GM19035 (cell line): ENCODE measurements around the gene UGT1A6.

Experiments used
- ATAC-seq: cut with Tn5 transposase; IDR thresholded peaks from one replicate; pipeline ENCODE4 v1.9.1; 2021; ENCODE audit not compliant: unreplicated experiment

Gene UGT1A6

GRCh38 chr2:233799087-233799665, 106.5 kb downstream of the UGT1A6 start:
- no peak for ATAC-seq

DNA sequence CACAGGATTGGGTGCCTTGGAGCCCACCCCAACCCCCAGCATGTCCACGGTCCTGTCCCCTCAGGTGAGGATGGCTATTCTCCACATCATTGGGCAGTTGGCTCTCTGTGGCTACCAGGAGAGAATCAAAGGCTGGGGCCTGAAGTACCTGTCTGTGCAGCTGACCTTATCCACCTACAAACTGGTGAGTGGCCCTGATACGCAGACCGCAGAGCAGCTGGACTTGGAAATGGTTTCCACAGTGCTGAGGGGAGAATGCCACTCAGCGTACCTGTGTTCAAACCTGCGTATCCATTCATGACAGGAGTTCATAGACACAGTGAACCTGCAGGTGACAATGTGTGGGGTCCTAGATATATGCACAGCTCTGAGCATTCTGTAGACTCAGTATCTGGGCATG, 107.0 kb downstream of the UGT1A6 start:
- no peak for ATAC-seq

DNA sequence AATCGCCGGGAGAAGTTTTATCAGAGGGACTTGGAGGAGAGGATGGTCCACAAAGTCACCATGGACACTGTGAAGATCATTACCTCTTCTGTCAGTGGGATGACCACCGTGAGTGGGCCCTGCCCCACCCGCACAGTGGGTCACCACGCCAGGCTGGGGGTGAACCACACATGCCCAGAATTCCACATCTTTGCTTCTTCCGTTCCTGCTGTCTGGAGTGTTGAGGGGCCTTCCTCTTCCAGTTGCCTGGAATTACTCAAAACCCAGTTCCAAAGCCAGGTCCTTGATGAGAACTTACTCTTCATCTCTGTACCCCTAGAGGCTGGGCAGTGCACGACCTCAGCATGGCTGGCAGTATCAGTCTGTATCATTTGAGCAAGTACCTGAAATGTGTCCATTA, 107.5 kb downstream of the UGT1A6 start:
- ATAC-seq: no peak

GRCh38 chr2:233801357-233802131, 108.9 kb downstream of the UGT1A6 start:
- no peak for ATAC-seq

DNA sequence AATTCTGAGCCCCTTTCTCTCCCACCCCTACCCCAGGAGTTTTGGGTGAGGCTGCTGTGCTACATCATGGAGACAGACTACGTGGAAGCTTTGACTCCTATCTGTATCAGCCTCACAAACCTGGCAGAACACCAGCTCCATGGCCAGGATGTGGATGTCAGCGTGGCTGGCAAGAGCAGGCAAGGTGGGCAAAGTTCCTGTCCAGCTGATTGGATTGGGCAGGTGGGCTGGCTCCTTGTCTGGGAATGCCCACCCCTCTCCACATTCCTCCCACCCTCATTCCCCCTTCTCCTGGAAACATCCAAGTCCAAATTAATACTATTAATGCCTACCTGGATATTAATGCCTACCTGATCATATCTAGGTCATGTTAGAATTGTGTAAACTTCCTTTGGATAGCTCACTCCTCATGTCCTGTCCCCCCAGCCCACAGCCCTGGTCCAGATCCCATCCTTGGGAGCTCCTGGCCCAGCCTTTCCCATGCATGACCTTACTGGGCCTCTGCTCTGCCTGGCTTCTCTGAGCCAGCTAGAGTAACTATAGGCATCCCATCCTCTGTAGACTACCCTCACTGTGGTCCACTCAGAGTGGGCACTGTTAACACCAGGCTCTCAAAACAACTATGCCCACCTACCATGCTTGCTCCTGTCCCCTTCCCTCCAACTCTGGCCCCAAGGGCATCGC, 109.6 kb downstream of the UGT1A6 start:
- ATAC-seq: no peak

- no peak for ATAC-seq
These were observed 110.7 kb downstream of the UGT1A6 start for GRCh38 chr2:233803292-233803911.

- ATAC-seq: no peak
These were observed 111.3 kb downstream of the UGT1A6 start for GRCh38 chr2:233803994-233804393.

GRCh38 chr2:233807215-233807865, 114.7 kb downstream of the UGT1A6 start:
- no peak for ATAC-seq

DNA sequence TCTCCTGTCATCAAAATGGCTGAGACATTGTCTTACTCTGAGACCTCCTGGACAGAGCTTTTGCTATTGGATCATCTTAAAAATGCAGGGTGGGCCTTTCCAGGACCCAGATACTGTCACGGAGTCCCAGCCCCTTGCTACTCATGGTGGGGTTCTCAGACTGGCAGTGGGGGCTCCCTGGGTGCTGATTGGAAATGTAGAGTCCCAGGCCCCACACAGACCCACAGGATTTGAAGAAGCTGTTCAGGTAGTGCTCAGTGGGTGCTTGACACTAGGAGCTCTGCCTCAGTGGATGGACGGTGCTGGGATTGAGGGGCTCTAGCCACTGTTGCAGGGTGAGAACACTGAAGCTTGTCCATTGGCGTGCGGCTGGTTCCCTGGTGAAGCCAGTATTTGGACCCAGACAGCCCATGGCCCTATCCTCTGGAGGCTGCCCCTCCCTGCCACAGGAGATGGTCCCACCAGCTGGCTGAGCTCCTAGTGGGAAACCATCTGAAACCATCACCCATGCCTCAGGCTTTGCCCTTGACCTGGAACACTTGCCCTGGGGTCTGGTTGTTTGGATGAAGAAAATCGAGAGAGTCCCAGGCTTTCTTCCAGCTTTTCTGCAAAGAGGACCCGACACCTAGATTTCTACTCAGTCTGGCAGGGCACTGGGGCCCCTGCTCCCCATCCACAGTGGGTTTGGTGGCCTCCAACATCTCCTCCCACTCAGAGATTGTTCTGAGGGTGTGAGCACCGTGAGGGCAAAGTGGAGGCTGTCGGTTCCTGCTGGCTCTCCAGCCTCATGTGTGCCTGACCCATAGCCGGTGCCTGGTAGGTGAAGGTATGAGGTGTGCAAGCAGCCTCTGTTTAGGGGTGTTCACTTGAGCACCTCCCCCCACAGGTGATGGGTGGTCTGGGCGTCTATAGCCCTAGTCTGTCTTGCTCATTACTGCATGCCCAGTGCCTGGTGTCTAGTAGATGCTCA, 115.6 kb downstream of the UGT1A6 start:
- ATAC-seq: no peak

GRCh38 chr2:233810385-233810784, 117.7 kb downstream of the UGT1A6 start:
- no peak for ATAC-seq

- no peak for ATAC-seq
These were observed 118.4 kb downstream of the UGT1A6 start for GRCh38 chr2:233811087-233811486.

GRCh38 chr2:233811732-233812131, 119.0 kb downstream of the UGT1A6 start:
- no peak for ATAC-seq

DNA sequence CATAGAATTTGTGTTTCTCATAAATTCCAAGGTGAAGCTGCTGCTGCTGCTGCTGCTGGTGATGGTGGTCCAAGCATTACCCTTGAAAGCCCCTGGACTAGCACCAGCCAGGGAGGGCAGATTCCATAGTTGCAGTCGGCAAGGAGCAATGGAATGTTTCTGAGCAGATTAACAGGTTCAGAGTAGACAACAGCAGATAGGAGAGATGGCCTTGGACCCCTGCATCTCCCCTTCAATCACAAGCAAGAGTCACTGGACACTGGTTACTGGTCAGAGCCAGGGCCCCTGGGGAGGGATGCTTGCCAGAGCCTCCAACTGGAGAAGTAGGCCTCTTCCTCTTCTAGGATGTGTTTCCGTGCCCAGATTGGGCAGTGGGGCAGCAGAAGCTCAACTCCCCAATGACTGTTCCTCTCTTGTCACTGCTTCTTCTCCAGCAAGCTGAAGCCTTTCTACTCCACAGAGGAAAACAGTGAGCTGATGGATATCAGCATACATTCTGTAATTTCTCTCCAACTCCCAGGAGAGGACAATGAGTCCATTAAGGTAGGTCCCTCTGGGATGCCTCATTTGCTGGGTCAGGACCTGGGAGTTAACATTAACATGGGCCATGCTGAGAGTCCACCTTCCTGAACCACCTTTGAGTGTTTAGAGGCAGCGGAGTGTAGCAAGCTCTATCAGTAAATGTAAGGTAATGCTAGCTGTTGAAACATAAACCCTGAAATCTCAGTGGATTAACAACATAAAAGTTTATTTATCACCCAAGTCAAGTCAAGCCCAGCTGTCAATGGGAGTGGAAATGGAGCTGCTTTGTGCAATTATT, 120.8 kb downstream of the UGT1A6 start:
- ATAC-seq: no peak

DNA sequence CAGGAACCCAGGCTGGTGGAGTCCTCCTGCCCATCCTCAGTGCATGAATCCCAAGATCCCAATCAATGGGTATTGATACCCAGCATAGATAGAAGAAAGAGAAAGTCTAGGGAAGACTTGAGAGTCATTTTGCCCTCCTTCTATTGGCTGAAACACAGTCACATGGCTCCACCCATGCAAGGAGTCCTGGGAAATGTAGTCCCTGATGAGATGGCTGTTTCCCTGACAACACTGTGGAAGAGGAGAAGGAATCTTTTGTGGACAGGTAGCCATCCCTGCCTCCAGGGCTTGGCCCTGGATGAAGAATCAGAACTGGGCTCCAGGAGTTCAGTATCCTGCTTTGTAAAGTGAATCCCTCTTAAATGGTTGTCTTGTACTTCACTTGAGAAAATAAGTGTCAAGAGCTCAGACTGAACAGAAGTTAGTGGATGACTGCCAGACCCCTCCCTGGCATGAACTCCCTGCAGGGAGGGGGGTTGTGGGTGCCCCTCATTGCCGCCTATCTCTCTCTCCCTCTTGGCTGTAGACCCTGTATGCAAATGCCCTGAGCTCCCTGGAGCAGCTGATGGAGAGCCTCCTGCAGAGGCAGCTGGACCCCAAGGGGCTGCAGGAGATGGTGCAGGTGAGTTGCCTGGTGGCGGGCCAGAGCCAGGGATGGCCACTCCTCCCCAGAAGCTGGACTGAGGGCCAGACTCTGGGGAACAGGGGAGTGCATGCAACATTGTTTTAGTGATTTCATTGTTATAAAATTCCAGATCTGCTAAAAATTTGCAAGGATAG, 121.6 kb downstream of the UGT1A6 start:
- no peak for ATAC-seq

- no peak for ATAC-seq
These were observed 123.2 kb downstream of the UGT1A6 start for GRCh38 chr2:233815861-233816260.

- no peak for ATAC-seq
These were observed 123.6 kb downstream of the UGT1A6 start for GRCh38 chr2:233816334-233816733.

DNA sequence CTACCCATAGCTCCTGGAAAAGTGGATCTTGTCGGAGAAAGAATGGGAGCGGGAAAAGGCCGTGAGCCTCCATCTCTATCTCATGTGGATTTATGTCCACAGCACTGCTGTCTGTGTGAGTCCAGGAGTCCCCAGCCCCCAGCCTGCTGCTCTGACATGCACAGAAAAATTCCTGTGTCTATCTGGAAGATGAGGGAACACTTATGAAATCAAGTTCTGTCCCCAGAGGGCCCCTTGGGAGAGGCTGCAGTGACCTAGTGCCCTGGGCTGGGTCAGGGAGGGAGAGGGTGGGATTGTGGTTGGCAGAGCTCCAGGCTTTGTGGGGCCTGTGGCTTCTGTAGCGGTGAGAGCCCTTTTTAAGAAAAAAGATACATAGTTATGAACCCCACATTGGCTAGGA, 124.1 kb downstream of the UGT1A6 start:
- no peak for ATAC-seq

DNA sequence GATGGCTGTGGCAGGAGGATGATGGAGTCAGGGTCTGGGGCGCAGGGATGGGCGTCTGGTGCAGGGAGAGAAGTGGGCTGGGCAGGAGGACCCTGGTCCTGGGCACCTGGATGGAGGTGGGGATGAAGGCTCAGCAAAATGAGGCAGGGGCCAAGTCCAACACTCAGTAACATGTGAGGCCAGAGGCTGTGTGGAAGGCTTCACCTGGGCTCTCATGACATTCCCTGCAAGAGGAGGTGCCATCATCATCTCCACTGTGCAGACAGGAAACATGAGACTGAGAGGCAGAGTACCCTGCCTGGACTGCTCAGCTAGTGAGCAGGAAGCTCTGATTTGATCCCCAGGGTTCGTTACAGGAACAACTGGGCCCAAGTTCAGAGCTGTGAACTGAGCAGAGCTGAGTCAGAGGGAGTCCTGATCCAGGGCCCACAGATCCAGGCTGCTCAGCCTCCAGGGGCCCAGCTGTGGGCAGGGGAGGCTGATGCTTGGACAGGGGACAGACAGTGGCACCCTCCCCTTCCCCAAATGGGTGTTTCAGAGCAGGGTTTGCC, 124.7 kb downstream of the UGT1A6 start:
- ATAC-seq: no peak
